IMR-90 (cell line): ENCODE results near the gene PLCD4. TPM values are rescaled to one million over a fixed set of nuclear protein-coding genes. Genes with fewer than 3 reads are reported as not detected.

Experiments
- ATAC-seq: fragments of 200-7000 bp; cut with Tn5 transposase; 2 replicates; pipeline ENCODE4 v1.9.1; 2020; ENCODE audit warnings: low read depth, mild to moderate bottlenecking, moderate library complexity
- BruUV-seq: library from RNA; stranded (reverse); fragments of 400-500 nt; replicated peaks from 2 replicates; lab custom pipeline; 2021; lab: Mats Ljungman, UMichigan
- CTCF ChIA-PET: fragments of 300-600 bp; formaldehyde crosslinking; extraction: SDS; loops from one replicate; lab custom pipeline; 2021; ENCODE audit warnings: antibody characterized with exemption; lab: Yijun Ruan, JAX
- POLR2A ChIA-PET: fragments of 300-600 bp; sonication (Branson Sonifier 250); formaldehyde crosslinking; loops from one replicate; lab custom pipeline; 2022; ENCODE audit warnings: antibody characterized with exemption; ENCODE audit not compliant: unreplicated experiment; lab: Charles Lee
- DNase-seq: peaks from one replicate; pipeline ENCODE4 v3.0.0; 2013
- H2AFZ ChIP-seq: replicated peaks from 2 replicates; pipeline ENCODE3; 2013; ENCODE audit warnings: low read length, mild to moderate bottlenecking; ENCODE audit not compliant: poor library complexity
- H2AK5ac ChIP-seq: 2 replicates; pipeline ENCODE4 v1.6.1; 2013; ENCODE audit warnings: low read depth, low read length, inconsistent platforms
- H2AK9ac ChIP-seq: replicated peaks from 2 replicates; pipeline ENCODE3; 2013; ENCODE audit warnings: mild to moderate bottlenecking, low read depth, low read length, moderate library complexity; ENCODE audit not compliant: poor library complexity
- H2BK120ac ChIP-seq: 2 replicates; pipeline ENCODE4 v1.6.1; 2013; ENCODE audit warnings: low read depth, low read length, inconsistent platforms
- H2BK15ac ChIP-seq: 3 replicates; pipeline ENCODE4 v1.6.1; 2013; ENCODE audit warnings: low read depth, low read length, inconsistent platforms
- H2BK20ac ChIP-seq: 2 replicates; pipeline ENCODE4 v1.6.1; 2013; ENCODE audit warnings: low read depth, mild to moderate bottlenecking, inconsistent platforms, low read length, moderate library complexity
- H2BK5ac ChIP-seq: 2 replicates; pipeline ENCODE4 v1.6.1; 2013; ENCODE audit warnings: mild to moderate bottlenecking, low read depth, low read length, inconsistent platforms; ENCODE audit not compliant: poor library complexity, severe bottlenecking
- H3K14ac ChIP-seq: replicated peaks from 2 replicates; pipeline ENCODE4 v1.6.1; 2013; ENCODE audit warnings: low read depth, low read length, inconsistent platforms
- H3K18ac ChIP-seq: 2 replicates; pipeline ENCODE4 v1.6.1; 2013; ENCODE audit warnings: low read depth, low read length, control low read depth
- H3K23ac ChIP-seq: 2 replicates; pipeline ENCODE4 v1.6.1; 2013; ENCODE audit warnings: low read depth, low read length, inconsistent platforms
- H3K27ac ChIP-seq: 2 replicates; pipeline ENCODE4 v1.5.1; 2013; ENCODE audit warnings: mild to moderate bottlenecking, control low read depth, low read length; ENCODE audit not compliant: insufficient read depth
- H3K27me3 ChIP-seq: 2 replicates; pipeline ENCODE4 v1.6.1; 2013; ENCODE audit warnings: low read length; ENCODE audit not compliant: control insufficient read depth, insufficient read depth
- H3K36me3 ChIP-seq: 2 replicates; pipeline ENCODE4 v1.6.1; 2013; ENCODE audit warnings: low read length, mixed read lengths; ENCODE audit not compliant: control insufficient read depth, insufficient read depth
- H3K4ac ChIP-seq: 2 replicates; pipeline ENCODE4 v1.6.1; 2013; ENCODE audit warnings: low read depth, low read length, inconsistent platforms
- H3K4me1 ChIP-seq: 2 replicates; pipeline ENCODE4 v1.6.1; 2013; ENCODE audit warnings: low read length, mixed read lengths; ENCODE audit not compliant: control insufficient read depth, insufficient read depth
- H3K4me2 ChIP-seq: 2 replicates; pipeline ENCODE4 v1.6.1; 2013; ENCODE audit warnings: low read depth, mild to moderate bottlenecking, control low read depth, low read length, moderate library complexity
- H3K4me3 ChIP-seq: 2 replicates; pipeline ENCODE4 v1.5.1; 2013; ENCODE audit warnings: low read depth, mild to moderate bottlenecking, control low read depth, low read length, moderate library complexity; ENCODE audit not compliant: insufficient read depth
- H3K56ac ChIP-seq: 2 replicates; pipeline ENCODE4 v1.6.1; 2013; ENCODE audit warnings: low read length, inconsistent platforms; ENCODE audit not compliant: insufficient read depth; ENCODE audit errors: extremely low read depth
- H3K79me1 ChIP-seq, 2 experiments: 2 replicates each; pipeline ENCODE4 v1.6.1; 2013; ENCODE audit warnings: low read length in 2 of 2, inconsistent platforms in 1 of 2, low read depth in 1 of 2
- H3K9ac ChIP-seq: 2 replicates; pipeline ENCODE4 v1.6.1; 2013; ENCODE audit warnings: low read depth, low read length, control low read depth
- H3K9me1 ChIP-seq: 2 replicates; pipeline ENCODE4 v1.6.1; 2013; ENCODE audit warnings: low read length, inconsistent platforms; ENCODE audit not compliant: insufficient read depth
- H3K9me3 ChIP-seq: 2 replicates; pipeline ENCODE4 v1.6.1; 2013; ENCODE audit warnings: low read length; ENCODE audit not compliant: control insufficient read depth, insufficient read depth
- H4K20me1 ChIP-seq: 2 replicates; pipeline ENCODE4 v1.6.1; 2013; ENCODE audit warnings: low read length, inconsistent platforms; ENCODE audit not compliant: insufficient read depth
- H4K5ac ChIP-seq: 2 replicates; pipeline ENCODE4 v1.6.1; 2013; ENCODE audit warnings: mild to moderate bottlenecking, low read depth, low read length, control low read depth
- H4K8ac ChIP-seq, 2 experiments: 2 replicates each; pipeline ENCODE4 v1.6.1; 2013; ENCODE audit warnings: low read depth in 2 of 2, low read length in 2 of 2, control low read depth in 1 of 2, inconsistent platforms in 1 of 2
- H4K91ac ChIP-seq: 2 replicates; pipeline ENCODE4 v1.6.1; 2013; ENCODE audit warnings: low read depth, low read length, inconsistent platforms; ENCODE audit not compliant: insufficient read depth
- BHLHE40 ChIP-seq: fragments of 150-350 bp; IDR thresholded peaks from 2 replicates; pipeline ENCODE4 v1.6.1; 2016; ENCODE audit warnings: mild to moderate bottlenecking, low read depth, low read length
- CEBPB ChIP-seq: IDR thresholded peaks from 2 replicates; pipeline ENCODE4 v1.6.1; 2012; ENCODE audit warnings: low read depth, low read length, improper control_type of control experiment
- CHD1 ChIP-seq: IDR thresholded peaks from 2 replicates; pipeline ENCODE4 v1.6.1; 2012; ENCODE audit warnings: low read depth, low read length, improper control_type of control experiment
- CTCF ChIP-seq: conservative IDR thresholded peaks from 2 replicates; pipeline ENCODE4 v1.5.1; 2012; ENCODE audit warnings: mild to moderate bottlenecking, low read depth, low read length, improper control_type of control experiment
- FOS ChIP-seq: fragments of 150-350 bp; IDR thresholded peaks from 2 replicates; pipeline ENCODE4 v1.6.1; 2016; ENCODE audit warnings: low read depth, low read length
- MAFK ChIP-seq: IDR thresholded peaks from 2 replicates; pipeline ENCODE4 v1.6.1; 2012; ENCODE audit warnings: low read depth, low read length, improper control_type of control experiment
- MAZ ChIP-seq: IDR thresholded peaks from 2 replicates; pipeline ENCODE4 v1.6.1; 2012; ENCODE audit warnings: low read depth, mild to moderate bottlenecking, low read length, improper control_type of control experiment, moderate library complexity, borderline replicate concordance
- MXI1 ChIP-seq: IDR thresholded peaks from 2 replicates; pipeline ENCODE4 v1.6.1; 2012; ENCODE audit warnings: low read depth, mild to moderate bottlenecking, low read length, moderate library complexity, borderline replicate concordance
- NFE2L2 ChIP-seq: fragments of 150-350 bp; IDR thresholded peaks from 2 replicates; pipeline ENCODE4 v1.6.1; 2016; ENCODE audit warnings: low read depth, mild to moderate bottlenecking, low read length
- POLR2A ChIP-seq: IDR thresholded peaks from 2 replicates; pipeline ENCODE4 v1.6.1; 2012; ENCODE audit warnings: mild to moderate bottlenecking, low read depth, low read length
- RAD21 ChIP-seq: IDR thresholded peaks from 2 replicates; pipeline ENCODE4 v1.6.1; 2012; ENCODE audit warnings: low read length, improper control_type of control experiment
- RCOR1 ChIP-seq: IDR thresholded peaks from 2 replicates; pipeline ENCODE4 v1.6.1; 2012; ENCODE audit warnings: mild to moderate bottlenecking, low read length, improper control_type of control experiment; ENCODE audit not compliant: insufficient replicate concordance
- SMC3 ChIP-seq: fragments of 150-350 bp; IDR thresholded peaks from 2 replicates; pipeline ENCODE4 v1.6.1; 2016; ENCODE audit warnings: low read depth, mild to moderate bottlenecking, antibody characterized with exemption, low read length, moderate library complexity
- WGBS, 2 experiments: methylation state at CpG; one replicate each; pipeline versions ENCODE4 v1.1.5 to v1.1.7; 2013; ENCODE audit warnings: missing lambda C conversion rate in 2 of 2; ENCODE audit not compliant: insufficient read length in 1 of 2; ENCODE audit errors: extremely low coverage in 2 of 2; 5-methylcytosine and 5-hydroxymethylcytosine counted together
- dilution Hi-C: fragments of 300-500 bp; cut with HindIII; formaldehyde crosslinking; loops from one replicate; pipeline ENCODE4 v1.14.3; 2018; ENCODE audit warnings: low sequenced_read_pairs; ENCODE audit not compliant: unreplicated experiment
- in situ Hi-C: fragments of 300-500 bp; cut with MboI; formaldehyde crosslinking; loops from 3 replicates; pipeline ENCODE4 v1.14.3; 2019; ENCODE audit warnings: low sequenced_read_pairs, inconsistent platforms, mixed read lengths
- intact Hi-C: fragments of 100-400 bp; cut with micrococcal nuclease; formaldehyde crosslinking; loops from 2 replicates; pipeline ENCODE4 v1.10.0; 2022
- polyA plus RNA-seq, 3 experiments: library from polyadenylated mRNA; depleted of rRNA; stranded (reverse); fragments of >200 nt; gene quantifications; 2 replicates each; pipeline ENCODE4 v1.2.3, GENCODE V29; 2012; ENCODE audit warnings: low replicate concordance in 1 of 3
- total RNA-seq: library from RNA; depleted of rRNA; stranded (reverse); fragments of >200 nt; gene quantifications from 2 replicates; pipeline ENCODE4 v1.2.3, GENCODE V29; 2012
- TF ChIP-seq, protein P1 (sequence below): fragments of 150-350 bp; IDR thresholded peaks from 2 replicates; pipeline ENCODE4 v1.6.1; 2016; ENCODE audit warnings: low read depth, mild to moderate bottlenecking, low read length, moderate library complexity, borderline replicate concordance
- TF ChIP-seq, protein P2 (sequence below): fragments of 150-350 bp; IDR thresholded peaks from 2 replicates; pipeline ENCODE4 v1.6.1; 2017; ENCODE audit warnings: mild to moderate bottlenecking, antibody characterized with exemption, low read length, low read depth

Gene PLCD4
- total and polyA plus RNA-seq, 2 of the 4 experiments (the other 2 are of a cell fraction), result 1.9 to 2.0 TPM

DNA sequence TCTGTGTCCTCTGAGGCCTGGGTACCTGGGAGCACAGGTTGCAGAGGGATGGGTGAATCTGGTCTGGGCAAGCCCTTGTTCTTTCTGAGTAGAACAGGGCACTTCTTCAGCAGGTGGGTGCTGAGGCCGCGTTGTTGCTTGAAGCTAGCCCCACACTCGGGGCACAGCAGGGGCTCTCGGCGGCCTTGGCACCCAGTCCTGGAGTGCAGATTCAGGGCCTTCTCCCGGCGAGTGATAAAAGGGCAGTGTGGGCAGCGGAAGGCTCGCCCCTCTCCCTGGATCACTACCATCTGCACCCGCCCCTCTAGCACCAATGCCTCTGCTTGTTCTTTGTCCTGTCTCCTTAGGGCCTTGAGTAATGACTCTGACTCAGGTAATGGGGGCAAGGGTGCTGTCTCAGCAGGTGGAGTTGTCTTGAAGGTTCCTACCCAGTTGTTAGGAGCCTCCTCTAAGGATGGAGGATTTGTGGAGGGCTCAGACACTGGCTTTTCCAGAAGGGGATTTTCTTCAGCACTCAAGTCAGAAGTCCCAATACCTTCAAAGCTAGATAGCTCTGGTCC is 36.1 kb downstream of the PLCD4 start:
- no peak overlapping the region for H2BK20ac ChIP-seq
- H3K4me2 ChIP-seq, result no peak overlapping the region
- H4K91ac ChIP-seq, result no peak overlapping the region
- ChIA-PET POLR2A (no interaction called here), CTCF (no interaction called here)
- H2AK5ac ChIP-seq, result no peak overlapping the region
- H2BK15ac ChIP-seq, result no peak overlapping the region
- no peak for TF ChIP-seq POLR2A
- TF ChIP-seq MXI1, result no peak
- no peak for TF ChIP-seq CHD1
- no peak for TF ChIP-seq RAD21
- TF ChIP-seq, protein P1, sequence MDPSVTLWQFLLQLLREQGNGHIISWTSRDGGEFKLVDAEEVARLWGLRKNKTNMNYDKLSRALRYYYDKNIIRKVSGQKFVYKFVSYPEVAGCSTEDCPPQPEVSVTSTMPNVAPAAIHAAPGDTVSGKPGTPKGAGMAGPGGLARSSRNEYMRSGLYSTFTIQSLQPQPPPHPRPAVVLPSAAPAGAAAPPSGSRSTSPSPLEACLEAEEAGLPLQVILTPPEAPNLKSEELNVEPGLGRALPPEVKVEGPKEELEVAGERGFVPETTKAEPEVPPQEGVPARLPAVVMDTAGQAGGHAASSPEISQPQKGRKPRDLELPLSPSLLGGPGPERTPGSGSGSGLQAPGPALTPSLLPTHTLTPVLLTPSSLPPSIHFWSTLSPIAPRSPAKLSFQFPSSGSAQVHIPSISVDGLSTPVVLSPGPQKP, result no peak
- no peak for TF ChIP-seq CTCF
- TF ChIP-seq NFE2L2, result no peak
- no peak for TF ChIP-seq MAFK
- TF ChIP-seq RCOR1, result no peak
- no peak for TF ChIP-seq MAZ
- TF ChIP-seq, protein P2, sequence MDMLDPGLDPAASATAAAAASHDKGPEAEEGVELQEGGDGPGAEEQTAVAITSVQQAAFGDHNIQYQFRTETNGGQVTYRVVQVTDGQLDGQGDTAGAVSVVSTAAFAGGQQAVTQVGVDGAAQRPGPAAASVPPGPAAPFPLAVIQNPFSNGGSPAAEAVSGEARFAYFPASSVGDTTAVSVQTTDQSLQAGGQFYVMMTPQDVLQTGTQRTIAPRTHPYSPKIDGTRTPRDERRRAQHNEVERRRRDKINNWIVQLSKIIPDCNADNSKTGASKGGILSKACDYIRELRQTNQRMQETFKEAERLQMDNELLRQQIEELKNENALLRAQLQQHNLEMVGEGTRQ, result no peak
- TF ChIP-seq BHLHE40, result no peak
- no peak for TF ChIP-seq CEBPB
- no peak for TF ChIP-seq SMC3
- TF ChIP-seq FOS, result no peak
- no peak overlapping the region for H3K56ac ChIP-seq
- no peak overlapping the region for H3K14ac ChIP-seq
- no peaks in the 10 kb centered on the region for H3K9me1 ChIP-seq
- no peak overlapping the region for H2BK120ac ChIP-seq
- no peaks in the 10 kb centered on the region for H3K4me1 ChIP-seq
- intact Hi-C loops, result loop anchor here (10.0 kb wide), 1 partner anchor 169 kb away; no protein-coding TSS in a partner anchor
- in situ Hi-C loops, result no loop called here
- no peak for DNase-seq
- H3K79me1 ChIP-seq, result peaks cover 8 to 16% of the 10 kb centered on the region in 2 experiments; a peak in 3 of 4 replicates
- dilution Hi-C loops, result no loop called here
- H3K9ac ChIP-seq, result no peak overlapping the region
- H4K8ac ChIP-seq, result no peak overlapping the region
- no peak overlapping the region for H3K27ac ChIP-seq
- no peak overlapping the region for H3K23ac ChIP-seq
- no peaks in the 10 kb centered on the region for H3K27me3 ChIP-seq
- H4K20me1 ChIP-seq, result peaks cover 3% of the 10 kb centered on the region
- ATAC-seq, result no peak
- no peak overlapping the region for H3K4ac ChIP-seq
- no peak overlapping the region for H2BK5ac ChIP-seq
- H3K9me3 ChIP-seq, result no peaks in the 10 kb centered on the region
- BruUV-seq, result no TSS peak
- 100% methylated on average over 5 of the region's 10 CpGs; no CpG with 5 or more reads in 1 of the 2 experiments for WGBS, 2 experiments
- peaks cover 71% of the 10 kb centered on the region for H3K36me3 ChIP-seq
- H3K18ac ChIP-seq, result no peak overlapping the region
- H4K5ac ChIP-seq, result no peak overlapping the region
- no peak overlapping the region for H2AK9ac ChIP-seq
- no peak overlapping the region for H3K4me3 ChIP-seq
- no peak overlapping the region for H2AFZ ChIP-seq
